Activated T-cell treated with anti-CD3 and anti-CD28 coated beads, Interleukin-2, amount 50 U/mL, for 48 hours (primary cell): ENCODE data around the gene KIF17.

Source experiments
- DNase-seq, 2 experiments: peaks; one replicate each; pipeline ENCODE4 v3.0.0-alpha.2; 2020

KIF17 gene

DNA sequence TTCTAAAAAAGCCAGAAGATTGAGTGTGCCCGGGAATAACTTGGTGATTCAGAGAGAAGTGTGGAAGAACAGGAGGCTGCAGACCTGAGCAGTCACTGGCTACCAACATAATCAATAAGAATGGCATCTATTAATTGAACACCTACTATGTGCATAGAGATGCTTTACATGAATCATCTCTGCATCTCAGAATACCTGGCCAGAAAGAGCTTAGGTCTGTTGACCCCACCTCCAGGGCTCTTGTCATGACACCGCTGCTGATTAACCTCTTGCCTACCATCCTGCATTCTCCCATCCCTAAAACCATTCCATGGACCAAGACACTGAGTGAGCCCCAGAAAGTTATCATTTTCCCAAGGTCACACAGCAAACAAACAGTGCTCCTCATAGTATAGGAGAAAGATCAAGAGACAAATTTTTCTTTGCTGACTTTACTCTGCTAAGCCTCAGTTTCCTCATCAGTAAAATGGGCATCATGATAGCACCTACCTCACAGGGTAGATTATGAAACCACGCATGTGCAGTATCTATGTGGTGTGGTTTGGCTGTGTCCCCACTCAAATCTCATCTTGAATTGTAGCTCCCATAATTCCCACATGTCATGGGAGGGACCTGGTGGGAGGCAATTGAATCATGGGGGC is 100.8 kb downstream of the KIF17 start:
- DNase-seq = no peak

DNA sequence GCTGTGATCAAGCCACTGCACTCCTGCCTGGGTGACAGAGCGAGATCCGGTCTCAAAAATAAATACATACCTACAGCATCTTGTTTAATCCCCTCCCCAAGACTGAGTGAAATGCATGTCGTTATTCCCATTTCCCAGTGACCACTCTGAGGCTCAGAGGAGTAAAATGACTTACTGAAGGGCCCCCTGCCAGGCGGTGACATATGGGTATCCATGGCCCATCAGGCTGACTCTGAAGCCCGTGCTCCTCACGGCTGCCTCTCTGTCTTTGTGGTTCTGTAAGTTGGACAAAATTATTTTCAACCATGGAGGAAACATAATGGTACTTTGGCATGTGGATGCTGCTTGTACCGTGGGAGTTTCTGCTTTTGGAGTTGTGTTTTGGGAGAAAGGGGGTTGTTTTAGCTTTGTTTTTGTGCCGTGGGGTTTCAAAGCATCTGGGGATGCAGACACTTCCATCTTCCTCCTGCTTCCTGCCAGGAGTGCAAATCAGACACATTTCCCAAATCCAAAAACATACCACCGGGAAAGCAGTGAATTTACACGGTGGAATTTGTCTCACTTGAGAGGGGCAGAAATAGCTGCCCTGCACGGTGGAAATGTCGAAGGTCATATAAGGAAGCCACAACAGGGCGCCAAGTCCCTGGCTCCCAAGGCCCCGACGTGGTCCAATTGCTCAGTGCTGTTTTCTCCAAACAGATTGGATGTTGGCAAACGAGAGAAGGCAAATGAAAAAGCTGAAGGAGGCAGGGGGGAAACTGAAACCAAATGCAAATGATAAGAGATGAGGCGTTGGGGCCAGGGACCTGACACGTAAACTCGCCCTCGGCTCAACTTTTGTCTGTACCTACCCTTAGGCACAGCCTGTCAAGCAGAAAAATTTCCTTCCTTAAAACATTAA is 101.6 kb downstream of the KIF17 start:
- no peak for DNase-seq

DNA sequence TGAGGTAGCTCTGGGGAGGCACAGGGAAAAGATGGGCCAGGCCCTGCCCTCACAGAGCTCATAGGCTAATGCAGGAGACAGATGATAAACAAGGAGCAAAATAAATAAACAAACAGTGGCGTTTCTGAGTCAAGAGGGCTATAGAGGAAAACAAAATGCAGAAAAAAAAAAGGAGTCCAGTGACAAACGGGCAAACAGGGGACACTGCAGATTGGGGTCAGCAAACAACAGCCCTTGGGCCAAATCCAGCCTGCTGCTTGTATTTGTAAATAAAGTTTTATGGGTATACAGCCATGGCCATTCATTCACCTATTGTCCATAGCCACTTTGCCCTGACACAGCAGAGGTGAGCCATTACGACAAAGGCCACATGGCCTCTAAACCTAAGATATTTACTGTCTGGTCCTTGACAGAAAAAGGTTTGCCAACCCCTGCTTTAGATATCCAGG is 103.7 kb downstream of the KIF17 start:
- DNase-seq = no peak
